ENCODE measurements around the gene HAO2.

The HAO2 gene

GRCh38 chr1:119380304-119380703 is 11.7 kb downstream of the HAO2 start:
- no peak for DNase-seq (ENCODE audit: low spot score)

GRCh38 chr1:119380983-119381662 is 12.5 kb downstream of the HAO2 start:
- DNase-seq (ENCODE audit: low spot score): no peak

GRCh38 chr1:119384591-119384990 is 16.0 kb downstream of the HAO2 start:
- no peak for DNase-seq (ENCODE audit: low spot score)

- no peak for DNase-seq (ENCODE audit: low spot score)
Measured at GRCh38 chr1:119385650-119386049, 17.1 kb downstream of the HAO2 start.

GRCh38 chr1:119387858-119388257 is 19.3 kb downstream of the HAO2 start:
- DNase-seq (ENCODE audit: low spot score): no peak

GRCh38 chr1:119388450-119388849 is 19.9 kb downstream of the HAO2 start:
- DNase-seq (ENCODE audit: low spot score): no peak

- DNase-seq (ENCODE audit: low spot score): peak; percentile 28
Measured at GRCh38 chr1:119390526-119390925, 21.9 kb downstream of the HAO2 start.

GRCh38 chr1:119391749-119392148 is 23.2 kb downstream of the HAO2 start:
- DNase-seq (ENCODE audit: low spot score): no peak

GRCh38 chr1:119394085-119394484 is 25.5 kb downstream of the HAO2 start:
- DNase-seq (ENCODE audit: low spot score): peak; percentile 14

- DNase-seq (ENCODE audit: low spot score): no peak
Measured at GRCh38 chr1:119396982-119397381, 28.4 kb downstream of the HAO2 start.

- DNase-seq (ENCODE audit: low spot score): no peak
Measured at GRCh38 chr1:119397986-119398385, 29.4 kb downstream of the HAO2 start.

GRCh38 chr1:119404736-119405135 is 36.2 kb downstream of the HAO2 start:
- no peak for DNase-seq (ENCODE audit: low spot score)

GRCh38 chr1:119409731-119410130 is 41.1 kb downstream of the HAO2 start:
- no peak for DNase-seq (ENCODE audit: low spot score)

- no peak for DNase-seq (ENCODE audit: low spot score)
Measured at GRCh38 chr1:119410961-119411360, 42.4 kb downstream of the HAO2 start.

- DNase-seq (ENCODE audit: low spot score): no peak
Measured at GRCh38 chr1:119414950-119415349, 46.4 kb downstream of the HAO2 start, which contains the start of gene HSD3B2. Gene HSD3B2 (plus strand): TSS chr1:119415150. CDS start chr1:119415420, 270 bp downstream.

GRCh38 chr1:119416006-119416640 is 47.5 kb downstream of the HAO2 start:
- no peak for DNase-seq (ENCODE audit: low spot score)

- no peak for DNase-seq (ENCODE audit: low spot score)
Measured at GRCh38 chr1:119419109-119419508, 50.5 kb downstream of the HAO2 start.

- DNase-seq (ENCODE audit: low spot score): no peak
Measured at GRCh38 chr1:119420638-119421037, 52.1 kb downstream of the HAO2 start.

GRCh38 chr1:119422631-119423030 is 54.0 kb downstream of the HAO2 start:
- DNase-seq (ENCODE audit: low spot score): no peak

- DNase-seq (ENCODE audit: low spot score): no peak
Measured at GRCh38 chr1:119428991-119429390, 60.4 kb downstream of the HAO2 start.

GRCh38 chr1:119429687-119430086 is 61.1 kb downstream of the HAO2 start:
- DNase-seq (ENCODE audit: low spot score): no peak

- no peak for DNase-seq (ENCODE audit: low spot score)
Measured at GRCh38 chr1:119430486-119430885, 61.9 kb downstream of the HAO2 start.

GRCh38 chr1:119431836-119432235 is 63.3 kb downstream of the HAO2 start:
- DNase-seq (ENCODE audit: low spot score): no peak

- no peak for DNase-seq (ENCODE audit: low spot score)
Measured at GRCh38 chr1:119435052-119435451, 66.5 kb downstream of the HAO2 start.

Data from LoVo (cell line).